Stimulated activated CD4-positive, alpha-beta T cell treated with anti-CD3 and anti-CD28 coated beads, Interleukin-15, amount 100 ng/mL, for 48 hours (primary cell): ENCODE results near the gene DNAJC7.

Experiments
- DNase-seq, 2 donors: peaks; one replicate each; pipeline ENCODE4 v3.0.0-alpha.2; 2020; ENCODE audit warnings: low read depth in 2 of 2

DNAJC7 gene

GRCh38 chr17:41975099-41976083 lies 41.8 kb downstream of the DNAJC7 start:
- no peak for DNase-seq

- no peak for DNase-seq
Observed at GRCh38 chr17:41974658-41975057, 42.6 kb downstream of the DNAJC7 start.

- DNase-seq: no peak
Observed at GRCh38 chr17:41974031-41974430, 43.2 kb downstream of the DNAJC7 start.

- DNase-seq: no peak
Observed at GRCh38 chr17:41973408-41973811, 43.8 kb downstream of the DNAJC7 start.

- DNase-seq: no peak
Observed at GRCh38 chr17:41972571-41973407, 44.5 kb downstream of the DNAJC7 start.

- no peak for DNase-seq
Observed at GRCh38 chr17:41971721-41972523, 45.3 kb downstream of the DNAJC7 start.

- DNase-seq: no peak
Observed at GRCh38 chr17:41970901-41971331, 46.3 kb downstream of the DNAJC7 start.

- DNase-seq: no peak
Observed at GRCh38 chr17:41968676-41969075, 48.6 kb downstream of the DNAJC7 start.

- DNase-seq: no peak
Observed at GRCh38 chr17:41967921-41968578, 49.2 kb downstream of the DNAJC7 start.

GRCh38 chr17:41967141-41967920 lies 49.9 kb downstream of the DNAJC7 start:
- peak; percentile 18 to 20 for DNase-seq

GRCh38 chr17:41966463-41967140 lies 50.6 kb downstream of the DNAJC7 start, which contains the start of gene CNP:
TSS of gene CNP (plus strand) at chr17:41966795. CDS start at chr17:41966885, 90 bp downstream.
- DNase-seq: peak; percentile 81 to 88

- DNase-seq: peak; percentile 52 to 68
Observed at GRCh38 chr17:41965694-41966462, 51.4 kb downstream of the DNAJC7 start.

- peak; percentile 48 to 61 for DNase-seq
Observed at GRCh38 chr17:41962768-41963434, 54.3 kb downstream of the DNAJC7 start.

- DNase-seq: no peak
Observed at GRCh38 chr17:41962111-41962510, 55.1 kb downstream of the DNAJC7 start.

- DNase-seq: no peak
Observed at GRCh38 chr17:41959336-41960095, 57.7 kb downstream of the DNAJC7 start.

GRCh38 chr17:41959030-41959335 lies 58.3 kb downstream of the DNAJC7 start:
- no peak for DNase-seq

- no peak for DNase-seq
Observed at GRCh38 chr17:41957869-41958439, 59.3 kb downstream of the DNAJC7 start.
